CD4-positive, alpha-beta T cell treated with Interleukin-1 beta for 1 hour (primary cell): ENCODE measurements around the gene SYT8.
"Not testable (repeated sequence)": the region's sequence is repeated elsewhere in the genome, so short reads cannot be mapped to it uniquely, and the experiment has no call there.

Experiments used
- DNase-seq, 2 donors: peaks; one replicate each; pipeline ENCODE4 v3.0.0-alpha.2; 2020 to 2022

Gene SYT8

DNA sequence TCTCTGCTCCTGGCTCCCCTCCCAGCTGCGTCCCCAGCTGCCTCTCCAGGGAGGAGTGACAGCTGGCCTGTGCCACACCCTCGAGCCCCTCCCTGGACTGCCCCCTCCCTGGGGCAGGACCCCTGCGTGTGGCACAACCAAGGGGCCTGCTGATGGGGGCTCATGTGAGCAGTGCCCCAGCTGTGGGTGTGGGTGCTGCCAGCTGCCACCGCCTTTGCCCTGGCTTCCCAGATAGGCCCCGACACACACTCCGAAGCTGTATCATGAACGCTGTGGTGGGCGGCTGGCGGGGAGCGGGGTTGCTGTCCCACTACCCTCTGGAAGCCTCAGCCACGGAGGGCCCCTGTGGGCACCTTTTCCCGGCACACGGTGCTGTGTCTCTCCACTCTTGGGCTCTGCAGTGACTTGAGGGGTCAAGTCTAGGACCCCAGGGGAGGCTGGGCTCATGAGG is 41.1 kb downstream of the SYT8 start:
- DNase-seq, result not testable (repeated sequence)

DNA sequence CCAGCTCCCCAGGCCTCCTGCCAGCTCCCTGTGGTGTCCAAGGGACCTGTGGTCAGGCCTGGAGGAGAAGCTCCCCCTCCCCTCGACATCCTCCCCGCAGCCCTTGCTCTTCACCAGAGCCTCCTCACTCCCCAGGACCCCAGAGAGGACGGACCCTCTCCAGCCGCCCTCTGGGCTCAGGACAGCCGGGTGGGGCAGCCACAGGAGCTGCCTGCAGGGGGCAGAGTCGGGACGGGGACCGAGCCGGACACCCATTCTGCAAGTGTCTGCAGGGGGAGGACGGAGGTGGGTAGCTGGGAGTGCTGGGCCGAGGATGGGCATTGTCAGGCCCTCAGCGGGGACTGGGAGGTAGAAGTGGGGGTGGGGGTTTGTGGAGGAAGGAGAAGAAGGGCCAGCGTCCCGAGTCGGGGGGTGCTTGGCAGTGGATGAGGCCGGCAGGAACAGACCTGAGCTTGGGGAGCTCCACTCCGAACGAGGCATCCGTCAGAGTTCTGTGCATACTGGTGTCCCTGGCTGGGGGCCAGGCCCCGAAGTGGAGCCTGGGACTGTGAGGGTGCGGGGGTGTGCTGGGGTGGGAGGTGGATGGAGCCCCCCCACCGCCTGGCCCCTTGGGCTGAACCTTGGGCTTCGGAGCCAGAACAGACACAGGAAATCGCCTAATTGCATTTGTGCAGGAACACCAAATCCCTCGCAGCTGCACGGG is 41.7 kb downstream of the SYT8 start:
- DNase-seq, result no peak

DNA sequence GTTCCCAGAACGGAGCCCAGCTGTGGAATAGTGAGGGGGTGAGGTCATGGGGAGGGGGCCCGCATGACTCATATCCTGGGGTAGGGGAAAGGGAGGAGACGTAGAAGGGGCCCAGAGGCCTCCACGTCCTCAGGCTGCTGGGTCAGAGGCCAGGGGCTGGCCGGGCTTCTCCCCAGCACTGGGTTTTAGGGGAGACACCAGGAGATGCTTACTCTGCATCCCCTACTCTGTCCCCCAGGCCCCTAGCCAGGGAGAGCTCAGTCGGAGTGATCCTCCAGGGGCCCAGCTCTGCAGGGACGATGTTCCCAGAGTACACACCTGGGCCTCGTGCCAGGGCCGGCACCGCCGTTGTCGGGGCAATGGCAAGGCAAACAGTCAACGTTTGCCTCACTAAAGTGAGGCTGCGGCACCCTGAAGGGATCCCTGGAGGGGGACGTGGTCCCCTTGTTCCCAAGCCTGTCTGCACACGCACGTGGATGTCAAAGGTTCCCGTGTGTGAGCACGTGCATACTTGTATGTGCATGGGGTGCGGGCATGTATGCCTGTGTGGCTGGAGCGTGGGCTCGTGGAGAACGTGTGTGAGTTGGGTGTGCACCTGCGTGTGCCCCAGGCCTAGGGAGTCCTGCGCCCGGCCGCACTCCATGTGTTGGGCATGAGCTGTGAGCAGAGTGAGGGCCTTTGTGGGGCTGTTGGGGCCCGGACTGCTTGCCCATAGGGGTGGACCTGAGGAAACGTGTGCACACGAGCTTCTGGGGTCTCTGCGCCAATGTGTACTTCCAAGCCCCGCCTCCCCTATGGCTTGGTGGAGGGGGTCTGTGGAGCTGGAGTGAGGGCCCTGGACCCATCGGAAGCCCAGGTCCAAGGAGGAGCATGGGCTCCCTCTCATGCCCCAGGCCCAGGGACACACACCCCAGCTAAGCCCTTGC is 42.7 kb downstream of the SYT8 start:
- no peak for DNase-seq

GRCh38 chr11:1878137-1879031 is 43.6 kb downstream of the SYT8 start:
- no peak for DNase-seq

- no peak for DNase-seq
Observed at GRCh38 chr11:1879342-1879940, 44.7 kb downstream of the SYT8 start.

DNA sequence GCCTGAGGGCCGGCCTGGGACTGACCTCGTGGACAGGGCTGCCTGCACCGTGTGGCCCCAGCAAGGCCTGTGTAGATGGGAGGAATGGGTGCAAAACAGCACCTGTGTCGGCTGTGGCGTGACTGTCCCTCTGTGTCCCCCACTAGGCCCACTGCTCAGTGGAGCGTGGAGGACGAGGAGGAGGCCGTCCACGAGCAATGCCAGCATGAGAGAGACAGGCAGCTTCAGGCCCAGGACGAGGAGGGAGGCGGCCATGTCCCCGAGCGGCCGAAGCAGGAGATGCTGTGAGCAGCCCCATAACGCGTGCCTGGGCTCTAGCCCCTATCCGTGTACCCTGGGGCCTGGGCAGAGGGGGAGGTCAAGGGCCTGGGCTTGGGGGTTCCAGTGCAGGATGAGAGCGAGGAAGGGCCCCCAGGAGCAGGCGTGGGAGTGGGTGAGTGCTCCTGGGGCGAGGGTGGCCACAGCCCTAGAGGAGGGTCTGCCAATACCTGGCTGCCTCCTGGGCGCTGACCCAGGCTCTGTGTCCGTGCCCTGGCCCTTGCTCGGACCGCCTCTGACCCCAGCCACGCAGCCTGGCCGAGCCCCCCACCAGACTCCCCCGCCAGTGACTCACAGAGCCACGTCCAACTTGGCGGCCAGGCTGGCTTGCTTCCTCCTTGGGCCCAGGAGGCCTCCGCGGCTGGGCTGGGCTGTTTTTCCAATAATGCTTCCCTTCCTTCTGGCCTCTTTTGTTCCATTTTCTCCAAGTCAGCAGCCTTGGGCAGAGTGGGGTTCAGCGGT is 45.3 kb downstream of the SYT8 start:
- DNase-seq, result no peak

GRCh38 chr11:1880746-1881441 is 46.1 kb downstream of the SYT8 start:
- DNase-seq, result no peak

DNA sequence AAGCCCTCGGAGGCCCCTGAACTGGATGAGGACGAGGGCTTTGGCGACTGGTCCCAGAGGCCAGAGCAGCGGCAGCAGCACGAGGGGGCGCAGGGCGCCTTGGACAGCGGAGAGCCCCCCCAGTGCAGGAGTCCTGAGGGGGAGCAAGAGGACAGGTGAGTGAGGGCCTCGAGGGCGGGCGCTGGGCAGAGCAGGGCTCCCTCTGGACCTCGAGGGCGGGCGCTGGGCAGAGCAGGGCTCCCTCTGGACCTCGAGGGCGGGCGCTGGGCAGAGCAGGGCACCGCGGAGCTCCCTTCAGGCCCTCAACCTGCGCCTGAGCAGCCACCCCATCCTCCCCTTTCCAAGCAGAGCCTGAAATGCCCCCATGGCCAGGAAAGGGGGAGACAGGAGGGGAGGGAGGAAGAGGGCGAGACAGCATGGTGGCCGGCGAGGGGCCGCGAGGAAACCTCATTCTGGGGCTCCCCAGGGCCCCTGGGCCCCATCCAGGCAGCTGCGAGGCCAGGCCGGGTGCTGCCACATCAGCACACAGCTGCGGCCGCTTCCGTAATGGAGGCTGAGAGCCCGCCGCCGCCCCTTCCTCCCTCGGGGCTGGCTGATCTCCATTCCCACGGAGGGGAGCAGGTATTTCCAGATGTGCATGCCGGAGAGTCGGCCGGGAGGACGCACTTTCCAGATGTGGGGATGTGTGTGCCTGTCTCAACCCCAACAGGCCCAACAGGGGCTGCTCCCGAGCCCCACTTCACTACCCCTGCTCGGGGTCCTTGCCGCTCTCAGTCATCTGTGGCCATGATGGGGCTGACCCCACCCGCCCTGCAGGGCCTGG is 46.9 kb downstream of the SYT8 start:
- DNase-seq, result no peak

DNA sequence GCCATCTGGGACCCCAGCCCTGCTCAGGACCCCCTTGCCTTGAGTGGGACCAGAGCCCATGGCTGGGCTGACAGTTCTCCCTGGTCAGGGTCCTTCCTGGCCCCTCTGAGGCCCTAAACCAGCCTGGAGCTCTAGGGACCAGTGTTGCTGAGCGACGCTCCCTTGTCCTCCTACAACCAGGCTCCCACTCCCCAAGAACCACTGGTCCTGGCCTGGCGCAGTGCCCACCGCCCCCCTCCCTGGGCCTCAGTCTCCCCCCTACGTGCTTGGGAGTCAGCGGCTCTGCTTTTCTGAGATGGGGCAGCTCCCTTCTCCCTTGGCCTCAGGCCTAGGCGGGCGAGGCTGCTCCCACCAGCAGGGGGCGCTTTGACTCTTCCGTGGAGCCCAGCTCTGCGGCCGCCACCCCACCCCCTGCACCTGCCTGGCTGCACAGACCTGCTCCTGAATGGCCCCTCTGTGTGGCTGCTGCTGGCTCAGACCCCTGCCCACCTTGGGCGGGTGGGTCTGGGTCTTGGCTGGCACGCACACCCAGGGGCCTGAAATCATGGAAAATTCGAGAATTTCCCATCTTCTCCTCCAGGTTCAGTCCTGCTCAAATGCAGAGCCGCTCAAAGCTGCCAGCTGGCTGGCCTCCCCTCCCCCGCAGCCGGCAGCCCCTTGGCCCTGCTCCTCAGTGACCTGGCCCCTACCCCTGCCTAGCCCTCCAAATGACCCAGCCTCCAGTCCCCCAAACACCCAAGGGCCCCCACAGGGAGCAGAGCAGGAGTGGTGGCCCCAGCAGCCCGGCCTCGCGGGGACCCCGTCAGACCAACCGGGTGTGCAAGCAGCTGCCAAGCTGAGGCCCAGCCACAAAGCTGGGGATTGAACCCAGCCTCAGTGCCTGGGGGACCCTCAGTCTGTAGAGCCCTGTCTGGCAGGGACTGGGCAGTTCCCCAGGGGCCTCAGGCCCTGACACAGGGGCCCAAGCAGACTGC is 47.8 kb downstream of the SYT8 start:
- peak; percentile 80 for DNase-seq

DNA sequence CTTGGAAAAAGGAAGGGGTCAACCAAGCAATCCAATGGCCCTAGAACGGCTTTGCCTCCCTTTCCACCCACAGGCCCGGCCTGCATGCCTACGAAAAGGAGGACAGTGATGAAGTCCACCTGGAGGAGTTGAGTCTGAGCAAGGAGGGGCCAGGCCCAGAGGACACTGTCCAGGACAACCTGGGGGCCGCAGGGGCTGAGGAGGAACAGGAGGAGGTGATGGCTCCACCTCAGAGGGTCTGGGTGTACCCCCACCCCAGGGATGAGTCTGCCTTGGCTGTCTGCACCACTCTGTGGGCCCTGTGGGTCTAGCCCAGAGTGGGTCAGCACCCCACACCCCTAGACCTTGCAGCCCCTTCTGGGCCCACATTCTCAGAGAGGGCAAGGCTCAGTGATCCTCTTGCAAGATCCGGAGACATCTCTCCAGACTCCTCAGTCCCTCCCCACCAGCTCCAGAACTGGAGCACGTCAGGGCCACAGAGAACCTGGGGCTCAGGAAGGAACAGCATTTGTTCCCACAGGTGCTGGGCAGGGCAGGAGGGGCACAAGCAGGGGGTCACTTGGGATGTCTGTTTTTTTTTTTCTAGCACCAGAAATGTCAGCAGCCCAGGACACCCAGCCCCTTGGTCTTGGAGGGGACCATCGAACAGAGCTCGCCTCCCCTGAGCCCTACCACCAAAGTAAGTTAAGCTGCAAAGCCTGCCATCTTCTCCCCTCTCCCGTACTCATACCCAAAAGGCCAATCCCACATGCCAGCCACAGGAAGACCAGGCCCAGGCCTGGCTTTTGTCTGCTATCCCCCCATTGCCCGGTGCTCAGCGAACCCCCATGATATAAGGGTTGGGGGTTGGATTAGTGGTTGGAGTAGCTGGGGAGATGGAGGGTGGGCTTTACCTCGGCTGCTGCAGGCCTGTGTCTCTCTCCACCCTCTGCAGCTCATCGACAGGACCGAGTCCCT is 48.8 kb downstream of the SYT8 start:
- DNase-seq, result no peak

GRCh38 chr11:1884303-1884700 is 49.5 kb downstream of the SYT8 start:
- no peak for DNase-seq

DNA sequence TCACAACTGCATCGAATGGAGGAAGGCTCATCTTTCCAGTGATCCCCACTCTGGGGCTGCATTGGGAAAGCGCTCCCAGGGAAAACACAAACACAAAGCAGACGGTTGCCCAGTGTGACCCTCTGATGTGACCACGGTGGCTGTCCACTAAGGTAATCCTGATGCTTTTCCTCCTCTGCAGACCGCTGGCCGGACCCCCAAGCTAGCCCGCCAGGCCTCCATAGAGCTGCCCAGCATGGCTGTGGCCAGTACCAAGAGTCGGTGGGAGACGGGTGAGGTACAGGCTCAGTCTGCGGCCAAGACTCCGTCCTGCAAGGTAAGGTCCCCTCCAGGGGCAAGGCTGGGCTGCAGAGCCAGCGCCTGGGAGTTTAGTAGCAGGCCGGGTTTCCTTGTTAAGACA is 51.8 kb downstream of the SYT8 start:
- not testable (repeated sequence) for DNase-seq
